ENCODE results near the gene OSTC. TPM values are rescaled to one million over a fixed set of nuclear protein-coding genes. Genes with fewer than 3 reads are reported as not detected.
A peak's percentile ranks its signal among the peaks of the same experiment; 100 is the strongest.

The OSTC gene
- total RNA-seq, 2 experiments from 2014 or later, result 21.8 to 25.5 TPM

GRCh38 chr4:108612365-108612764, 38.0 kb upstream of the OSTC start:
- Mint-ChIP-seq H3K9me3 (peaks cover 3% of the 10 kb centered on the region), H3K27me3 (no peaks in the 10 kb centered on the region), H3K4me3 (peak overlapping the region; percentile 55), H3K36me3 (ENCODE audit: low read depth) (peaks cover 44% of the 10 kb centered on the region), H3K4me1 (ENCODE audit: low read depth) (peaks cover 30% of the 10 kb centered on the region), H3K27ac (peak overlapping the region; percentile 35)
- TF ChIP-seq CTCF (IDR thresholded peaks at IDR 0.05), result no peak
- peaks cover 2% of the 10 kb centered on the region for H3K36me3 ChIP-seq (ENCODE audit: insufficient read depth, low read length)
- CTCF ChIA-PET, result no interaction called here
- no peaks in the 10 kb centered on the region for H3K27me3 ChIP-seq (ENCODE audit: control insufficient read depth in 1 of 2, insufficient read depth in 2 of 2, low read length in 2 of 2)
- H3K4me3 ChIP-seq (ENCODE audit: low read length), result no peak overlapping the region
- intact Hi-C loops (cut with DNase I, micrococcal nuclease), result no loop called here
- H3K4me1 ChIP-seq (ENCODE audit: insufficient read depth, low read length), result no peaks in the 10 kb centered on the region
- no peak for ATAC-seq (ENCODE audit: poor library complexity)
- H3K9me3 ChIP-seq (ENCODE audit: control insufficient read depth in 1 of 2, insufficient read depth in 1 of 2, low read length in 2 of 2), result peaks cover 0 to 5% of the 10 kb centered on the region in 2 experiments
- no peak for DNase-seq
- no peak overlapping the region for H3K27ac ChIP-seq (ENCODE audit: low read depth in 1 of 2, low read length in 2 of 2)
- POLR2A ChIA-PET, result no interaction called here

DNA sequence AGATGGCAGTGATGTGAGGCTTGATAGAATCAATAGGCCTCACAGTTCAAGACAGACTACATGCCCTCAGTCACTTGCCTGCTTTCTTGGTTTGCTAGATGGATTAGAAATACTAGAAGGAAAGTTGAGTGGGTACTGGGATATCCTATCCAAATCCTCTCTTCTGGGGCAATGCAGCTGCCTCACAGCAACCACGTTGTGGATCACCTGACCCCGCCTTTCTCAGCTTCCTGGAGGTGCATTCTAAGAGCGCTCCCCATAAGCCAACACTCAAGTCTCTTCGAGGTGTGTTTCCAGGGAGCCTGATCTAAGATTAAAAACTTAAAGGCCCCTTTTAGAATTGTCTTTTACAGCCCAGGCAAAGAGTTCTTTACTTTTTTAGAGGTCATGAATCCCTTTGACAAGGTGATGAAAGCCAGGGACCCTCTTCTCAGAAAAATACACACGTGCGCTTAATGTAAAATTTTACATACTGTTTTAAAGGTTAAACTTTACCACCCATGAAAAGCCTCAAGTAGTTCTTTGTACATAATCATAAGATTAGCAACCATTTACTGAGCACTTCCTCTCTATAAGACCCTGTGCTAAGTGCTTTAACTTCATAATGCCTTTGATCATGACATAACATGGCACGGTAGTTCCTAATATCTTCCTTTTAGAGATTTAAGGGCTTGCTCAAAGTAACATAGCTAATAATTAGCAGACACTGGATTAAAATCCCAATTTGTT, 30.9 kb upstream of the OSTC start:
- ChIA-PET POLR2A (interaction anchor here (0.6 to 3.9 kb wide), 29 partner anchors 8 to 1578 kb away, joined by 3 to 52 read pairs (median 5); partner anchors contain the start of genes ELOVL6, LEF1, OSTC and PAPSS1), CTCF (interaction anchor here (1.1 kb wide), 1 partner anchor 31 kb away, joined by 3 read pairs; the partner anchor contains the start of gene OSTC)
- Histone ChIP-seq H3K27ac (ENCODE audit: low read depth in 1 of 2, low read length in 2 of 2) (peak overlapping the region; percentile 83 to 85), H3K4me1 (ENCODE audit: insufficient read depth, low read length) (peaks cover 36% of the 10 kb centered on the region), H3K4me3 (ENCODE audit: low read length) (peak overlapping the region; percentile 78), H3K27me3 (ENCODE audit: control insufficient read depth in 1 of 2, insufficient read depth in 2 of 2, low read length in 2 of 2) (no peaks in the 10 kb centered on the region), H3K36me3 (ENCODE audit: insufficient read depth, low read length) (peaks cover 34% of the 10 kb centered on the region), H3K9me3 (ENCODE audit: control insufficient read depth in 1 of 2, insufficient read depth in 1 of 2, low read length in 2 of 2) (peaks cover 0 to 5% of the 10 kb centered on the region in 2 experiments)
- Mint-ChIP-seq H3K27ac (peak overlapping the region; percentile 99), H3K4me3 (peak overlapping the region; percentile 97), H3K9me3 (peaks cover 3% of the 10 kb centered on the region), H3K4me1 (ENCODE audit: low read depth) (peaks cover 63% of the 10 kb centered on the region), H3K36me3 (ENCODE audit: low read depth) (peaks cover 86% of the 10 kb centered on the region), H3K27me3 (no peaks in the 10 kb centered on the region)
- no peak for TF ChIP-seq CTCF (IDR thresholded peaks at IDR 0.05)
- intact Hi-C loops (cut with DNase I, micrococcal nuclease), result loop anchor here (2.0 to 10.0 kb wide), 5 partner anchors 31 to 1195 kb away; partner anchors contain the start of genes GAR1 (in 1 of the 2), OSTC (in 1 of the 2), PAPSS1 (in 1 of the 2) and SEC24B (in 1 of the 2)
- DNase-seq, result peak in 10 of 14 experiments; percentile 8 to 68 (median 34)
- ATAC-seq (ENCODE audit: poor library complexity), result peak; percentile 41

GRCh38 chr4:108620101-108620932, 30.1 kb upstream of the OSTC start, which contains the start of gene RPL34:
RPL34 (plus strand) TSS chr4:108620576; CDS start chr4:108621960, 1,384 bp downstream.
- peaks cover 65% of the 10 kb centered on the region for H3K4me1 Mint-ChIP-seq (ENCODE audit: low read depth)
- no peaks in the 10 kb centered on the region for H3K27me3 ChIP-seq (ENCODE audit: control insufficient read depth in 1 of 2, insufficient read depth in 2 of 2, low read length in 2 of 2)
- DNase-seq (peak; percentile 93 to 99 (median 97)), ATAC-seq (ENCODE audit: poor library complexity) (peak; percentile 98)
- peak within 1 kb of the TSS; percentile 97 for H3K4me3 Mint-ChIP-seq
- H3K36me3 ChIP-seq (ENCODE audit: insufficient read depth, low read length), result peaks cover 42% of the 10 kb centered on the region
- peak within 1 kb of the TSS; percentile 85 for H3K27ac ChIP-seq (ENCODE audit: low read depth in 1 of 2, low read length in 2 of 2)
- H3K4me3 ChIP-seq (ENCODE audit: low read length), result peak within 1 kb of the TSS; percentile 78
- intact Hi-C loops (cut with DNase I, micrococcal nuclease), result loop anchor here (2.0 to 10.0 kb wide), 5 partner anchors 30 to 1194 kb away; partner anchors contain the start of genes GAR1 (in 1 of the 2), OSTC (in 1 of the 2), PAPSS1 (in 1 of the 2) and SEC24B (in 1 of the 2)
- H3K9me3 Mint-ChIP-seq, result peaks cover 3% of the 10 kb centered on the region
- peaks cover 36% of the 10 kb centered on the region for H3K4me1 ChIP-seq (ENCODE audit: insufficient read depth, low read length)
- POLR2A ChIA-PET, result interaction anchor here (0.6 to 3.9 kb wide), 36 partner anchors 9 to 1578 kb away, joined by 3 to 52 read pairs (median 4); partner anchors contain the start of genes ELOVL6, LEF1, OSTC and PAPSS1
- H3K27ac Mint-ChIP-seq, result peak within 1 kb of the TSS; percentile 99
- H3K36me3 Mint-ChIP-seq (ENCODE audit: low read depth), result peaks cover 87% of the 10 kb centered on the region
- H3K9me3 ChIP-seq (ENCODE audit: control insufficient read depth in 1 of 2, insufficient read depth in 1 of 2, low read length in 2 of 2), result peaks cover 0 to 5% of the 10 kb centered on the region in 2 experiments
- TF ChIP-seq CTCF (IDR thresholded peaks at IDR 0.05), result no peak
- CTCF ChIA-PET, result interaction anchor here (0.9 to 1.1 kb wide), 2 partner anchors 21 to 30 kb away, joined by 3 read pairs; partner anchors contain the start of gene OSTC
- H3K27me3 Mint-ChIP-seq, result no peaks in the 10 kb centered on the region
